ENCODE data around the gene GFOD2. TPM values are rescaled to one million over a fixed set of nuclear protein-coding genes. Genes with fewer than 3 reads are reported as not detected.

GFOD2 gene
- total and polyA plus RNA-seq, 10 donors, result 10.4 to 45.6 (median 39.8) TPM

DNA sequence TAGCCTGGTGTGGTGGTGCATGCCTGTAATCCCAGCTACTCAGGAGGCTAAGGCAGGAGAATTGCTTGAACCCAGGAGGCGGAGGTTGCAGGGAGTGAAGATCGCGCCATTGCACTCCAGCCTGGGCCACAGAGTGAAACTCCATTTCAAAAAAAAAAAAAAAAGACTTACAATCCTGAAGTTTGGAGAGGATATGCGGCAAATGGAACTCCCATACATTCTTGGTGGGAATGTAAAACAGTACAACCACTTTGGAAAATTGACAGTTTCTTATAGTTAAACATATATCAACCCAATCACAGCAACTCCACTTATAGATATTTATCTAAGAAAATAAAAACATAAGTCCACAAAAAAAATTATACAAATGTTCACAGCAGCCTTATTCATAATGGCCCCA lies 11.9 kb downstream of the GFOD2 start:
- no peaks in the 10 kb centered on the region for H3K27me3 ChIP-seq (replicated peaks in 1 of 7)
- peaks cover 0 to 20% (median 0%) of the 10 kb centered on the region in 6 donors for H3K36me3 ChIP-seq
- H3K4me3 ChIP-seq, result no peak overlapping the region
- no peak for DNase-seq
- intact Hi-C loops (cut with DNase I; ENCODE audit: low total_unique reads), result no loop called here
- no peaks in the 10 kb centered on the region for H3K9me3 ChIP-seq
- TF ChIP-seq POLR2AphosphoS5 (IDR thresholded peaks at IDR 0.05) (no peak), POLR2A (IDR thresholded peaks at IDR 0.05) (no peak), CTCF (IDR thresholded peaks at IDR 0.05 in 8 of 11, conservative IDR thresholded peaks at IDR 0.05 in 3 of 11) (no peak)
- H3K27ac ChIP-seq, result no peak overlapping the region
- peaks cover 0 to 35% (median 15%) of the 10 kb centered on the region in 6 donors for H3K4me1 ChIP-seq
- WGBS, 5 donors, result 83 to 99% (median 96%) methylated on average over 4 of the region's 4 CpGs

DNA sequence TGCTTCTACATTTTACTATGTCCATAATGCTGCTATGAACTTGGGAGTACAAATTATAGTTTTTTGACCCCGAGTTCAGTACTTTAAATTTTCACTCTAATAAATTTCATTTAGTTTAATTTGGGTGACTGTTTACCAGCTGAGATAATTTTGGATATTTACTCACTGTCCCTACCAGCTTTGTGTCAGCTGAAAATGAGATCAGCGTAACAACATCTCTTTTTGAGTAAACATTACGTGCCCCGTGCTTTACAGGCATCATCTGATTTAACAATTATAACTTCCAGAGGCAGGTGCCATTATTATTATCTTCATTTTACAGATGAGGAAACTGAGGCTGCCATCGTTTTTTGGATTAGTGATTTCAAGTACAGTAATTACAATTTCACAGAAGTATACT lies 15.0 kb downstream of the GFOD2 start:
- no peak for DNase-seq
- H3K9me3 ChIP-seq, result peaks cover 0 to 9% (median 6%) of the 10 kb centered on the region in 8 donors
- WGBS, 5 donors, result 93 to 96% (median 94%) methylated on average over 5 of the region's 5 CpGs
- H3K27me3 ChIP-seq (replicated peaks in 1 of 7), result no peaks in the 10 kb centered on the region
- H3K4me3 ChIP-seq, result no peak overlapping the region
- TF ChIP-seq POLR2AphosphoS5 (IDR thresholded peaks at IDR 0.05), result no peak
- TF ChIP-seq POLR2A (IDR thresholded peaks at IDR 0.05), result no peak
- TF ChIP-seq CTCF (IDR thresholded peaks at IDR 0.05 in 8 of 11, conservative IDR thresholded peaks at IDR 0.05 in 3 of 11), result no peak
- H3K27ac ChIP-seq, result peak overlapping the region in 1 of 8 donors; percentile 42
- peaks cover 0 to 29% (median 11%) of the 10 kb centered on the region in 6 donors for H3K4me1 ChIP-seq
- H3K36me3 ChIP-seq, result peaks cover 0 to 21% (median under 1%) of the 10 kb centered on the region in 6 donors
- intact Hi-C loops (cut with DNase I; ENCODE audit: low total_unique reads), result no loop called here

DNA sequence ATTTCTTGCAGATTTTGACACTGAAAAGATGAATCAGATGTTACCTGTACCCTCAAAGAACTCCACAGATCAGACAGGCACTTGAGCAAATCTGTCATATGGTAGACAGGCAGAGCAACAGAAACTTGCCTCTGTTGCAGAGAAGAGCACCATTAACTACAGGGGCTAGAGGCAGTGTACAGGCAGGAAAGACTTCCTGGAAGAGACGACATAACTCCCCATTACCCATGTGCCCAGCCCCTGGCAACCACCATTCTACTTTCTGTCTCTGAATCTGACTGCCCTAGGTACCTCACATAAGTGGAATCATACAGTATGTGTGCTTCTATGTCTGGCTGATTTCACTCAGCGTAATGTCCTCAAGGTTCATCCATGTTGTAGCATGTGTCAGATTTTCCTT lies 15.5 kb downstream of the GFOD2 start:
- Histone ChIP-seq H3K27me3 (replicated peaks in 1 of 7) (no peaks in the 10 kb centered on the region), H3K36me3 (peaks cover 0 to 21% (median 5%) of the 10 kb centered on the region in 6 donors), H3K4me1 (peaks cover 0 to 28% (median 9%) of the 10 kb centered on the region in 6 donors), H3K9me3 (peaks cover 0 to 11% (median 8%) of the 10 kb centered on the region in 8 donors), H3K4me3 (no peak overlapping the region), H3K27ac (peak overlapping the region in 1 of 8 donors; percentile 42)
- DNase-seq, result no peak
- TF ChIP-seq POLR2AphosphoS5 (IDR thresholded peaks at IDR 0.05) (no peak), POLR2A (IDR thresholded peaks at IDR 0.05) (no peak), CTCF (IDR thresholded peaks at IDR 0.05 in 8 of 11, conservative IDR thresholded peaks at IDR 0.05 in 3 of 11) (no peak)
- 53 to 71% (median 66%) methylated on average over 2 of the region's 2 CpGs for WGBS, 5 donors
- intact Hi-C loops (cut with DNase I; ENCODE audit: low total_unique reads), result no loop called here

DNA sequence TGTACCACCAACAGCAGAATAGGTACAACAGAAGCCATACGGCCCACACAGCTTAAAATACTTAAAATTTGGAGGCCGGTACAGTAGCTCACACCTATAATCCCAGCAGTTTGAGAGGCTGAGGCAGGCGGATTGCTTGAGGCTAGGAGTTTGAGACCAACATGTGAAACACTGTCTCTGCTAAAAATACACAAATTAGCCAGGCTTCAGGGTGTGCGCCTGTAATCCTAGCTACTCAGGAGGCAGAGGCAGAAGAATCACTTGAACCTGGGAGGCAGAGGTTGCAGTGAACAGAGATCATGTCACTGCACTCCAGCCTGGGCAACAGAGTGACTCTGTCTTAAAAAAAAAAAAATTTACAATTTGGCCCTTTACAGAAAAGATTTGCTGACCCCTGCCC lies 17.0 kb downstream of the GFOD2 start:
- intact Hi-C loops (cut with DNase I; ENCODE audit: low total_unique reads), result no loop called here
- Histone ChIP-seq H3K27ac (no peak overlapping the region), H3K9me3 (peaks cover 0 to 11% (median 8%) of the 10 kb centered on the region in 8 donors), H3K36me3 (peaks cover 0 to 30% (median 9%) of the 10 kb centered on the region in 6 donors), H3K4me1 (peaks cover 0 to 41% (median 17%) of the 10 kb centered on the region in 6 donors), H3K27me3 (replicated peaks in 1 of 7) (no peaks in the 10 kb centered on the region), H3K4me3 (no peak overlapping the region)
- TF ChIP-seq POLR2AphosphoS5 (IDR thresholded peaks at IDR 0.05) (no peak), POLR2A (IDR thresholded peaks at IDR 0.05) (no peak), CTCF (IDR thresholded peaks at IDR 0.05 in 8 of 11, conservative IDR thresholded peaks at IDR 0.05 in 3 of 11) (no peak)
- DNase-seq, result no peak
- WGBS, 5 donors, result 91 to 97% (median 96%) methylated on average over 4 of the region's 4 CpGs
